Muscle of leg (tissue), 11 donors: ENCODE results near the gene LRSAM1. TPM values are rescaled to one million over a fixed set of nuclear protein-coding genes. Genes with fewer than 3 reads are reported as not detected.

Experiments used
- DNase-seq: peaks from one replicate; pipeline ENCODE4 v3.0.0; 2013
- H3K27ac ChIP-seq: one replicate; pipeline ENCODE4 v1.5.1; 2013; ENCODE audit warnings: mild to moderate bottlenecking, low read length, control low read depth
- H3K27me3 ChIP-seq: one replicate; pipeline ENCODE4 v1.6.1; 2013; ENCODE audit warnings: low read length; ENCODE audit not compliant: control insufficient read depth, insufficient read depth
- H3K36me3 ChIP-seq: one replicate; pipeline ENCODE4 v1.6.1; 2013; ENCODE audit warnings: low read length; ENCODE audit not compliant: control insufficient read depth, insufficient read depth
- H3K4me1 ChIP-seq: one replicate; pipeline ENCODE4 v1.6.1; 2013; ENCODE audit warnings: low read length; ENCODE audit not compliant: control insufficient read depth, insufficient read depth
- H3K4me3 ChIP-seq: one replicate; pipeline ENCODE4 v1.5.1; 2013; ENCODE audit warnings: low read length, control low read depth
- H3K9me3 ChIP-seq: replicated peaks from 2 replicates; pipeline ENCODE4 v1.6.1; 2013; ENCODE audit warnings: low read depth, low read length; ENCODE audit not compliant: control insufficient read depth
- WGBS: methylation state at CpG from one replicate; pipeline ENCODE4 v1.1.5; 2013; ENCODE audit warnings: missing lambda C conversion rate; ENCODE audit not compliant: insufficient coverage; 5-methylcytosine and 5-hydroxymethylcytosine counted together
- polyA plus RNA-seq, 8 donors: library from polyadenylated mRNA; unstranded; fragments of 120-200 nt; gene quantifications; one replicate each; pipeline versions ENCODE4 v1.2.1 to v1.2.3, GENCODE V29; 2013; ENCODE audit warnings: inconsistent platforms in 1 of 8, low replicate concordance in 1 of 8; ENCODE audit not compliant: insufficient read length in 8 of 8, insufficient read depth in 1 of 8
- total RNA-seq: library from RNA; stranded (reverse); fragments of 120-200 nt; gene quantifications from one replicate; pipeline ENCODE4 v1.2.4, GENCODE V29; 2013

The LRSAM1 gene
- total and polyA plus RNA-seq, 9 donors, result 5.8 to 13.7 (median 11.4) TPM

GRCh38 chr9:127474592-127474991 lies 23.3 kb downstream of the LRSAM1 start:
- Histone ChIP-seq H3K4me1 (no peaks in the 10 kb centered on the region), H3K27me3 (no peaks in the 10 kb centered on the region), H3K27ac (no peak overlapping the region), H3K4me3 (no peak overlapping the region), H3K36me3 (peaks cover 33% of the 10 kb centered on the region), H3K9me3 (no peaks in the 10 kb centered on the region)
- 94% methylated on average over 3 of the region's 5 CpGs for WGBS
- DNase-seq, result no peak

DNA sequence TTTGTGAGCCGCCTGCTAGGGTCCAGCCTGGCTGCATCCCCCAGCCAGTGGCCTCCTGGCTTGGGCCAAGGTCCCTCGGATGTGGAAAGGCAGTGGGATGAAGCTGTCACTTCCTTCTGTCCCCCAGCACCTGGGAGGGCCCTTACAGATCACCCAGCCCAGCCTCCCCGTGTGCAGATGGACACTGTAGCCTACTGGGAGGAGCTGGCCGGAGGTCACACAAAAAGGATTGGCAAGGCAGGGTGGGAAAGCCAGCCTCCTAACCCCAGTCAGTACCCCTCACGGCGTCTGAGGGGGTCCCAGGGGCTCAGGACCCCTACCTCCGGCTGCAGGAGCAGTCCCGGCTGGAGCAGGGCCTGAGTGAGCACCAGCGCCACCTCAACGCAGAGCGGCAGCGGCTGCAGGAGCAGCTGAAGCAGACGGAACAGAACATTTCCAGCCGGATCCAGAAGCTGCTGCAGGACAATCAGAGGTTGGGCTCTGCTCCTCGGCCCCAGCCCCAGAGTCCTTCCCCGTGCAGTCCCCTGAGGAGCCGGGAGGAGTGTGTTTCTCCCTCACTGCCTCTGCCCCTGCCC lies 28.3 kb downstream of the LRSAM1 start:
- no peak overlapping the region for H3K27ac ChIP-seq
- H3K4me1 ChIP-seq, result no peaks in the 10 kb centered on the region
- peaks cover 49% of the 10 kb centered on the region for H3K36me3 ChIP-seq
- no peaks in the 10 kb centered on the region for H3K27me3 ChIP-seq
- no peak overlapping the region for H3K4me3 ChIP-seq
- 83% methylated on average over 14 of the region's 17 CpGs for WGBS
- H3K9me3 ChIP-seq, result no peaks in the 10 kb centered on the region
- no peak for DNase-seq

DNA sequence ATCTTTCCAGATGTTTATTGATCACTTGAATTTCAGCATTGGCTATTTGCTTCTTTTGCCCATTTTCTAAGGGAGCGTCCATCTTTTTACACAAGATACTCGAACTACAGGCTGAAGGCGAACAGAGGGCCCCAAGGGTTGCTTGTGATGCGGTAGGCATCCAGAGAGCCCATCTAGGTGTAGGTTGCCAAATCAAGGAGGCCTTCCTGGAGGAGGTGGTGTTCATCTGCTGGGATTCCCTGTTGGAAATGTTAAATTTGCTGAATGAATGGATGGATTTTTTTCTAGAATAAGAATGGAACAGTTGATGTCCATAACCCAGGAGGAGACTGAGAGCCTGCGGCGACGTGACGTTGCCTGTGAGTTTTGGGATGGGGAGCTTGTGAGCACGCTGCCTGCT lies 31.4 kb downstream of the LRSAM1 start:
- WGBS, result 96% methylated on average over 8 of the region's 9 CpGs
- no peak overlapping the region for H3K4me3 ChIP-seq
- peaks cover 65% of the 10 kb centered on the region for H3K36me3 ChIP-seq
- H3K4me1 ChIP-seq, result no peaks in the 10 kb centered on the region
- H3K9me3 ChIP-seq, result no peaks in the 10 kb centered on the region
- no peaks in the 10 kb centered on the region for H3K27me3 ChIP-seq
- no peak overlapping the region for H3K27ac ChIP-seq
- DNase-seq, result no peak

- H3K4me1 ChIP-seq, result peaks cover 7% of the 10 kb centered on the region
- no peak for DNase-seq
- no peaks in the 10 kb centered on the region for H3K27me3 ChIP-seq
- H3K27ac ChIP-seq, result no peak overlapping the region
- no peak overlapping the region for H3K4me3 ChIP-seq
- no peaks in the 10 kb centered on the region for H3K9me3 ChIP-seq
- peaks cover 55% of the 10 kb centered on the region for H3K36me3 ChIP-seq
- 73% methylated on average over 11 of the region's 11 CpGs for WGBS
Observed at GRCh38 chr9:127485995-127486394, 34.7 kb downstream of the LRSAM1 start.

GRCh38 chr9:127488946-127489345 lies 37.6 kb downstream of the LRSAM1 start:
- H3K4me3 ChIP-seq, result no peak overlapping the region
- no peaks in the 10 kb centered on the region for H3K27me3 ChIP-seq
- no peaks in the 10 kb centered on the region for H3K9me3 ChIP-seq
- peaks cover 68% of the 10 kb centered on the region for H3K36me3 ChIP-seq
- DNase-seq, result no peak
- peaks cover 29% of the 10 kb centered on the region for H3K4me1 ChIP-seq
- no peak overlapping the region for H3K27ac ChIP-seq
- no CpG with 5 or more reads among the region's 8 CpGs for WGBS

GRCh38 chr9:127489471-127490115 lies 38.3 kb downstream of the LRSAM1 start:
- no peak for DNase-seq
- WGBS, result 65% methylated on average over 13 of the region's 22 CpGs
- Histone ChIP-seq H3K27ac (no peak overlapping the region), H3K4me3 (no peak overlapping the region), H3K4me1 (peaks cover 32% of the 10 kb centered on the region), H3K36me3 (peaks cover 71% of the 10 kb centered on the region), H3K27me3 (no peaks in the 10 kb centered on the region), H3K9me3 (no peaks in the 10 kb centered on the region)

DNA sequence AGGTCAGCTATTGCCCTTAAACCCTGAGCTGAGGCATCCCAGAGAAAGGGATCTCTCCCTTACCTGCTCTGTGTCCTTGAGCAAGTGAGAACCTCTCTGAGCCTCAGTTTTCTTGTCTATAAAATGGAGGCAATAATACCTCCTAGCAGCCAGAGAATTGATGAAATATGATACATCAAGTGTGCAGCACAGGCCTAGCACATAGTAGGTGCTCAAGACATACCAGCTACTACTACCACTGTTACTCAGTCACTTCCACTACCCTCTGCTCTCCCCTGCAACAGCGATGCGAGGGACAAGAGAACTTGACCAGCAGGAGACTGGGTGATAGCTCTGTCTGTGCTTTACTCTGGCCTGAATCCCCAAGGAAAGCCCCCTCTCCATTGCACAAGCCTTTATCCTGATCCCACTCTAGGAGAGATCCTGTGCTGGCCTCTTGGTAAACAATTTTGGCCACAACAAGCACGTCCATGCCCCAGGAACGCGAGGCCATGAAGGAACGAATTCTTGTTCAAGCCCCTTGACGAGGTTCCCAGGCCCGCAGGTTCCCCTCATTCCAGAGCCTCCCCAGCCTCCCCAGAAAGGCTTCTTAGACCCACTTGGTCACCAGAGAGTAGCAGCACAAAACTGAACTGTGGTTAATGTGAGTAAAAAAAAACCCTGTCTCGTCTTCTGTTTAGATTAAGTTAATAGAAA lies 39.4 kb downstream of the LRSAM1 start:
- H3K4me1 ChIP-seq, result peaks cover 32% of the 10 kb centered on the region
- no peak overlapping the region for H3K27ac ChIP-seq
- peaks cover 76% of the 10 kb centered on the region for H3K36me3 ChIP-seq
- no peak overlapping the region for H3K4me3 ChIP-seq
- 81% methylated on average over 6 of the region's 9 CpGs for WGBS
- DNase-seq, result no peak
- no peaks in the 10 kb centered on the region for H3K9me3 ChIP-seq
- H3K27me3 ChIP-seq, result no peaks in the 10 kb centered on the region

GRCh38 chr9:127491516-127491915 lies 40.2 kb downstream of the LRSAM1 start:
- H3K9me3 ChIP-seq, result no peaks in the 10 kb centered on the region
- H3K36me3 ChIP-seq, result peaks cover 76% of the 10 kb centered on the region
- no peak for DNase-seq
- H3K27me3 ChIP-seq, result no peaks in the 10 kb centered on the region
- H3K27ac ChIP-seq, result no peak overlapping the region
- peaks cover 32% of the 10 kb centered on the region for H3K4me1 ChIP-seq
- H3K4me3 ChIP-seq, result no peak overlapping the region
- WGBS, result 51% methylated on average over 6 of the region's 10 CpGs

GRCh38 chr9:127492616-127493015 lies 41.3 kb downstream of the LRSAM1 start:
- Histone ChIP-seq H3K36me3 (peaks cover 79% of the 10 kb centered on the region), H3K4me3 (no peak overlapping the region), H3K27ac (no peak overlapping the region), H3K4me1 (peaks cover 32% of the 10 kb centered on the region), H3K9me3 (no peaks in the 10 kb centered on the region), H3K27me3 (no peaks in the 10 kb centered on the region)
- 63% methylated on average over 11 of the region's 14 CpGs for WGBS
- DNase-seq, result no peak

DNA sequence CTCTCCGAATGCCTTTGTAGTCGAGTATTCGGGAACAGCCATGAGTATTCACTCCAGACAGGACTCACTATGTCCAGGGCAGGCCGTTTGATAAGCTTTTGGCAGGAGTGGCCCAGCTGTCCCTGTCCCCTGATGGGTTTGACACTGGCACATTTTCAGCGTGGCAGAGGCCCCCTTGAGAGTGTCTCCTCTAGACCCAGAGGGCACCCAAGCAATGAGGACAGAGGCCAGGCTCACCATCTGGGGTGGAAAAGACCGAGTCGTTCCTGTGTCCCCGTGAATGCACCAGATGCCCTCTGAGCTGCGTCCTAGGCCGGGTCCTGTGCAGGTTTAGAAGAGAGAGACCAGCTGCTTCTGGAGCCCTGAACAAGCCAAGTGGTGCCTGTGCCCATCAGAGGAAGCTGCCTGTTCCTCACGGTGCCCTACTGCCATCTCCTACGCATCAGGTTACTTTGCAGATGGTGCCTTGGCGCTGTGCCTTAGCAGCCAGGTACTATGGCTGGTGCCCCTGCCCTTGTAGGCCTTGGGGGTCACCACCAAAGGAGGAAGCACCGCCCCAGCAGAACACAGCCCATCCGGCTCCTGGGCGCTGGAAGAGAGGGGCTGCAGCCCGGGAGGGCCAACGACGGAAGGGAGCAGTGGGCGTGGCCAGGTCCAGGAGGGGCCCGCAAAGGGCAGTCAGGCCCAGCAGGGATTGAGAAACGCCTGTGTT lies 42.4 kb downstream of the LRSAM1 start:
- no peak overlapping the region for H3K4me3 ChIP-seq
- H3K36me3 ChIP-seq, result peaks cover 83% of the 10 kb centered on the region
- peaks cover 35% of the 10 kb centered on the region for H3K4me1 ChIP-seq
- whole genome bisulfite sequencing, result 72% methylated on average over 20 of the region's 22 CpGs
- H3K9me3 ChIP-seq, result no peaks in the 10 kb centered on the region
- no peaks in the 10 kb centered on the region for H3K27me3 ChIP-seq
- H3K27ac ChIP-seq, result no peak overlapping the region
- DNase-seq, result no peak
